WI38 (cell line): ENCODE data around the gene PDK1.

Source experiments
- H3K4me3 ChIP-seq: 2 replicates; pipeline ENCODE4 v1.5.1; 2011; ENCODE audit warnings: low read depth, mild to moderate bottlenecking, control low read depth, low read length
- TF ChIP-seq, protein P1 (sequence below): IDR thresholded peaks from 2 replicates; pipeline ENCODE4 v1.5.1; 2012; ENCODE audit warnings: low read depth, mild to moderate bottlenecking, control low read depth, low read length

PDK1 gene

GRCh38 chr2:172600557-172601008 is 44.7 kb downstream of the PDK1 start:
- TF ChIP-seq, protein P1, sequence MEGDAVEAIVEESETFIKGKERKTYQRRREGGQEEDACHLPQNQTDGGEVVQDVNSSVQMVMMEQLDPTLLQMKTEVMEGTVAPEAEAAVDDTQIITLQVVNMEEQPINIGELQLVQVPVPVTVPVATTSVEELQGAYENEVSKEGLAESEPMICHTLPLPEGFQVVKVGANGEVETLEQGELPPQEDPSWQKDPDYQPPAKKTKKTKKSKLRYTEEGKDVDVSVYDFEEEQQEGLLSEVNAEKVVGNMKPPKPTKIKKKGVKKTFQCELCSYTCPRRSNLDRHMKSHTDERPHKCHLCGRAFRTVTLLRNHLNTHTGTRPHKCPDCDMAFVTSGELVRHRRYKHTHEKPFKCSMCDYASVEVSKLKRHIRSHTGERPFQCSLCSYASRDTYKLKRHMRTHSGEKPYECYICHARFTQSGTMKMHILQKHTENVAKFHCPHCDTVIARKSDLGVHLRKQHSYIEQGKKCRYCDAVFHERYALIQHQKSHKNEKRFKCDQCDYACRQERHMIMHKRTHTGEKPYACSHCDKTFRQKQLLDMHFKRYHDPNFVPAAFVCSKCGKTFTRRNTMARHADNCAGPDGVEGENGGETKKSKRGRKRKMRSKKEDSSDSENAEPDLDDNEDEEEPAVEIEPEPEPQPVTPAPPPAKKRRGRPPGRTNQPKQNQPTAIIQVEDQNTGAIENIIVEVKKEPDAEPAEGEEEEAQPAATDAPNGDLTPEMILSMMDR = no peak
- H3K4me3 ChIP-seq = no peak overlapping the region

- no peak overlapping the region for H3K4me3 ChIP-seq
These were observed 50.4 kb downstream of the PDK1 start for GRCh38 chr2:172606285-172606684.

DNA sequence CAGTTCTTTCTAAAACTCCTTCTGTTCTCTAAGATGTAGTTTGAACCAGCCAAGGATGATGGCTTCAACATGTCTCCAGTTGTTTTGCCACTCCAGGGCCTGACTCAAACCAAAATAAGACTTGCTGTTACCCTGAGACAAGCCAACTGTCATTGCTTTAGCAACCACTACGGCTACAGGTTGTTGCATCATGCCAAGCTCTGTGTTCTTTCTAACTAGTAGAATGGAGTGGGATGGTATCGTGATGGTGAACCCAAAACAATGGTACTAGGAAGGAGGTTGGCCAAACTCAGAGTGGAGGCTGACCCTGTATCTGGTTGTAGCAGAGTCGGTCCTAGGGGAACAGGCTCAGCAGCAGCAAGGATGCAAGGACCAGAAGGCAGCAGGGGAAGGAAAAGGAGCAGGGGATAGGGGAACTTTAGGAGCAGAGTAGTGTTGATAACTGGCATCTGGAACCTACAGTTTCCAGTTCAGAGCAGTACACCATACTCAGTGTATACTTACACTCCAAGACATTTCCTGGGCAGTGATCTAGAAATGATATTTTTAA is 51.6 kb downstream of the PDK1 start:
- TF ChIP-seq, protein P1 = no peak
- H3K4me3 ChIP-seq = no peak overlapping the region

More at GRCh38 chr2:172606285-172606684, 50.4 kb downstream of the PDK1 start:
- TF ChIP-seq, protein P1 = no peak

- TF ChIP-seq, protein P1 = no peak
- H3K4me3 ChIP-seq = no peak overlapping the region
These were observed 53.6 kb downstream of the PDK1 start for GRCh38 chr2:172609488-172609887.

DNA sequence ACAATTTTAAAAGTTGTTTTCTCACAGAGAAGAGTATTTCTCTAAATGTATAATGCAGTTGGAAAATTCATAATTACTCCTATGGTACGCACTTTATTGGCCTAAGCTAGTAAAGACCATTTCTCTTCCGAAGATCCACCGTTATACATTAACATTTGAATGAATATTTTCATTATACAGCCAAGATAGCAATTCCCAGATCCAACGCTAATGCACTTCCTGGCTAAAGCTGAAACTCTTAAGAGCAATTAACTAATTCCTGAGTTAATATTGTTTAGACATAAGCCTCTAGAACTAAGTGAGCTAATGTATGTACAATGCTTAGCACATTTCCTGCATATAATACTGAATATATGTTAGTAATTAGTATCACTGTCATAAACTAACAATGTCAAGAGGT is 56.2 kb downstream of the PDK1 start:
- H3K4me3 ChIP-seq = no peak overlapping the region
- TF ChIP-seq, protein P1 = no peak

GRCh38 chr2:172613040-172613439 is 57.1 kb downstream of the PDK1 start:
- TF ChIP-seq, protein P1 = no peak
- H3K4me3 ChIP-seq = no peak overlapping the region

GRCh38 chr2:172613615-172614231 is 57.8 kb downstream of the PDK1 start:
- no peak overlapping the region for H3K4me3 ChIP-seq
- TF ChIP-seq, protein P1 = no peak
